NCI-H146 treated with DMSO at 0.1 percent for 48 hours (cell line): ENCODE data around the gene ZDHHC12.
"Not testable (repeated sequence)": the region's sequence is repeated elsewhere in the genome, so short reads cannot be mapped to it uniquely, and the experiment has no call there.

Source experiments
- DNase-seq: peaks from one replicate; lab custom pipeline; 2025; ENCODE audit not compliant: unreplicated experiment; lab: John Stamatoyannopoulos, UW

Gene ZDHHC12

GRCh38 chr9:128712451-128713410 is 11.2 kb downstream of the ZDHHC12 start:
- DNase-seq, result no peak

- no peak for DNase-seq
These were observed 16.5 kb downstream of the ZDHHC12 start for GRCh38 chr9:128707446-128707845.

- DNase-seq, result no peak
These were observed 17.1 kb downstream of the ZDHHC12 start for GRCh38 chr9:128706671-128707381.

GRCh38 chr9:128706045-128706444 is 17.9 kb downstream of the ZDHHC12 start:
- DNase-seq, result no peak

GRCh38 chr9:128705051-128705965 is 18.6 kb downstream of the ZDHHC12 start:
- DNase-seq, result no peak

- DNase-seq, result no peak
These were observed 19.6 kb downstream of the ZDHHC12 start for GRCh38 chr9:128704356-128704670.

- DNase-seq, result no peak
These were observed 20.1 kb downstream of the ZDHHC12 start for GRCh38 chr9:128703616-128704355.

- no peak for DNase-seq
These were observed 20.8 kb downstream of the ZDHHC12 start for GRCh38 chr9:128702949-128703615.

- DNase-seq, result peak; percentile 29
These were observed 21.4 kb downstream of the ZDHHC12 start, which contains the start of gene PKN3 for GRCh38 chr9:128702445-128702948. TSS of gene PKN3 (plus strand) at chr9:128702503. CDS start at chr9:128702916, 413 bp downstream.

GRCh38 chr9:128701227-128701854 is 22.6 kb downstream of the ZDHHC12 start:
- no peak for DNase-seq

- DNase-seq, result not testable (repeated sequence)
These were observed 24.7 kb downstream of the ZDHHC12 start for GRCh38 chr9:128699096-128699795.

GRCh38 chr9:128696923-128697707 is 26.8 kb downstream of the ZDHHC12 start:
- no peak for DNase-seq

GRCh38 chr9:128694344-128694743 is 29.6 kb downstream of the ZDHHC12 start:
- no peak for DNase-seq

- DNase-seq, result not testable (repeated sequence)
These were observed 30.2 kb downstream of the ZDHHC12 start for GRCh38 chr9:128693738-128694137.

- DNase-seq, result no peak
These were observed 33.3 kb downstream of the ZDHHC12 start for GRCh38 chr9:128690684-128691034.

GRCh38 chr9:128689820-128690683 is 33.9 kb downstream of the ZDHHC12 start:
- peak; percentile 16 for DNase-seq

- DNase-seq, result no peak
These were observed 34.6 kb downstream of the ZDHHC12 start for GRCh38 chr9:128689293-128689774.
